ENCODE data around the gene TRIM36. TPM values are rescaled to one million over a fixed set of nuclear protein-coding genes. Genes with fewer than 3 reads are reported as not detected.

TRIM36 gene, protein sequence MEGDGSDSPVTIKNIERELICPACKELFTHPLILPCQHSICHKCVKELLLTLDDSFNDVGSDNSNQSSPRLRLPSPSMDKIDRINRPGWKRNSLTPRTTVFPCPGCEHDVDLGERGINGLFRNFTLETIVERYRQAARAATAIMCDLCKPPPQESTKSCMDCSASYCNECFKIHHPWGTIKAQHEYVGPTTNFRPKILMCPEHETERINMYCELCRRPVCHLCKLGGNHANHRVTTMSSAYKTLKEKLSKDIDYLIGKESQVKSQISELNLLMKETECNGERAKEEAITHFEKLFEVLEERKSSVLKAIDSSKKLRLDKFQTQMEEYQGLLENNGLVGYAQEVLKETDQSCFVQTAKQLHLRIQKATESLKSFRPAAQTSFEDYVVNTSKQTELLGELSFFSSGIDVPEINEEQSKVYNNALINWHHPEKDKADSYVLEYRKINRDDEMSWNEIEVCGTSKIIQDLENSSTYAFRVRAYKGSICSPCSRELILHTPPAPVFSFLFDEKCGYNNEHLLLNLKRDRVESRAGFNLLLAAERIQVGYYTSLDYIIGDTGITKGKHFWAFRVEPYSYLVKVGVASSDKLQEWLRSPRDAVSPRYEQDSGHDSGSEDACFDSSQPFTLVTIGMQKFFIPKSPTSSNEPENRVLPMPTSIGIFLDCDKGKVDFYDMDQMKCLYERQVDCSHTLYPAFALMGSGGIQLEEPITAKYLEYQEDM
- total RNA-seq: 3.9 and 4.8 TPM in 2 replicates

DNA sequence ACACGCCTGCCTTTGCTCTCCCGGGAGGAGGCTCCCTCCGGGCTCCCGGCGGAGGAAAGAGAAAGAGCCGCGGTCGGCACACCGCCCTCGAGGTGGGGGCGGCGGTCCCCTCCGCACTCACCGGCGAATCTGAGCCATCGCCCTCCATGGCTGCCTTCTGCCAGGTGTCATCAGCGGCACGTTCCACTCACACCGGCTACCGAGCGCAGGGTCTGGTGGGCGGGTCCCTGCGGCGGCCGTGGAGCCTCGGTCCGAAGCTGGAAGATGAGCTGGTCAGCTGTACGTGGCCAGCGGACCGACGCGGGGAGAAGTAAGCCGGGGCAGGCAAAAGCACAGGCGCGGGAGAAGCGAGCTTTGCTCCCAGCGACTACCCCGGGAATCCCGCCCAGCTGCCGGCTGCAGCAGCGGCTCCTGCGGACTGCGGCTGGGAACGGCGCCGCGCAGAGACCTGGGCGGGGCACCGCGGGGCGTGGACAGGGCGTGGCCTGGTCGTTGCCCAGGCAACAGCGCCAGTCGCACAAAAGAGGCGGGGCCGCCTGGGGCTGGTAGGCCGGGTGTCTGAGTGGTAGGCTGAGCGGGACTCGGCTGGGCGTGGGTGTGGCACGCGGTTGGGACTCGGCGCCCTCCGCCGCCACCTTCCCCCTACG is at the start of gene TRIM36:
TRIM36 (minus strand) TSS at position 422 of the 647 bp plus-strand sequence; CDS start at position 148, 274 bp downstream.
- no peak for DNase-seq (ENCODE audit: low read depth)
- peak within 1 kb of the TSS; percentile 94 for H3K4me3 ChIP-seq (ENCODE audit: low read depth, low read length)
- TF ChIP-seq CTCF (conservative IDR thresholded peaks at IDR 0.05; ENCODE audit: low read depth, low read length): no peak

GRCh38 chr5:115214541-115214940 is 44.8 kb upstream of the TRIM36 start:
- no peak for DNase-seq (ENCODE audit: low read depth)
- H3K4me3 ChIP-seq (ENCODE audit: low read depth, low read length): no peak overlapping the region
- TF ChIP-seq CTCF (conservative IDR thresholded peaks at IDR 0.05; ENCODE audit: low read depth, low read length): no peak

DNA sequence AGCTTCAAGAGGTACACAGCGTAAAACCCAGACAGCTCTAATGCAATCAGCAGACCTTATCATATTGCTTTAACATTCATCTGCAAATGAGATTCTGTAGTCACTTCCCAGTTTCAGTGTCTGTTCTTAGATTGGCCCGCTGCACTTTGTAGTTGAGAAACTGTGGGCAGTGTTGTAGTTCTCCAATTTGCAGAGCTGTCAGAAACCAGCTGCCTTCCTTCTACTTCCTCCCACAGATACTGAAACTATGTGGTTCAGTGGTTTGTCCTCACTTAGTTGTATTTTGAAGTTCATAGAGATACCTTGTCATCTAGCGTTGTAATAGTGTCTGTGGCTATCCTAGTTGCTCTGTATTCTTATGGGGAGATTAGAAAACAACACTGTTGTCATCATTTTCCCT is 39.6 kb upstream of the TRIM36 start:
- no peak for TF ChIP-seq CTCF (conservative IDR thresholded peaks at IDR 0.05; ENCODE audit: low read depth, low read length)

DNA sequence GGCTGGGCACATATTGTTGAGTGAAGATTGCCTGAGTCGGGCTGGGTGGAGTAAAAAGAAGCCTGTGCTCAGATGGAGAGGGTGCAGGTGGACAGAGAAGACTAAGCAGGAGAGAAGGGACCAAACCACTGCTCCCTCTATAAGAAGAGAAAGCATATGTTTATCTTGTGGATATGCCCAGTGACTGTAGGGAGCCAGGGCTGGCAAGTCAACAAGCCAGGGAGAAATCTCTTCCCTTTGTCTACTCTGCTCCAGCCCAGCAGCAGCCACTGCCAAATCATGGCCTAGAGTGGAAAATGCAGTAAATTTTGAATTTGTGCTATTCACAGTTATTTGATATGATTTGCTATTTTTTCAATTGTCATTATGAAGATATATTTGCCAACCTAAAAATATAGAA is 33.2 kb upstream of the TRIM36 start:
- TF ChIP-seq CTCF (conservative IDR thresholded peaks at IDR 0.05; ENCODE audit: low read depth, low read length): no peak

More for the DNA sequence above, 39.6 kb upstream of the TRIM36 start:
- no peak for DNase-seq (ENCODE audit: low read depth)
- H3K4me3 ChIP-seq (ENCODE audit: low read depth, low read length): no peak overlapping the region

DNA sequence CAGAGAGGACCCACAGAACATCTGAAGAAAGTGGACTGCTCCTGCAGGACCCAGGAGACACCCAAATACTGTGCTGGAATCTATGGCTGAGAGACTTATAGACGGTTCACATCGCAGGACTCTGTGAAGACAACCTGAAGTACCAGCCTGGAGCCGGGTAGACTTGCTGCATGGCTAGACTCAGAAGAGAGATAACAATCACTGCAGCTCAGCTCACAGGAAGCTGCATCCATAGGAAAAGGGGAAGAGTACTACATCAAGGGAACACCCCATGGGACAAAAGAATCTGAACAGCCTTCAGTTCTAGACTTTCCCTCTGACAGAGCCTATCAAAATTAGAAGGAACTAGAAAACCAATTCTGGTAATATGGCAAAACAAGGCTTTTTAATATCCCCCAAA is 26.5 kb upstream of the TRIM36 start:
- TF ChIP-seq CTCF (conservative IDR thresholded peaks at IDR 0.05; ENCODE audit: low read depth, low read length): no peak
- no peak overlapping the region for H3K4me3 ChIP-seq (ENCODE audit: low read depth, low read length)
- DNase-seq (ENCODE audit: low read depth): no peak

More for the DNA sequence above, 33.2 kb upstream of the TRIM36 start:
- no peak for DNase-seq (ENCODE audit: low read depth)
- no peak overlapping the region for H3K4me3 ChIP-seq (ENCODE audit: low read depth, low read length)

- no peak overlapping the region for H3K4me3 ChIP-seq (ENCODE audit: low read depth, low read length)
- TF ChIP-seq CTCF (conservative IDR thresholded peaks at IDR 0.05; ENCODE audit: low read depth, low read length): no peak
- DNase-seq (ENCODE audit: low read depth): no peak
Observed at GRCh38 chr5:115194676-115195075, 25.0 kb upstream of the TRIM36 start.

Measured in epithelial cell of proximal tubule (primary cell).